Stimulated activated naive CD4-positive, alpha-beta T cell treated with Interleukin-2 at 50 U/mL for 16 hours (primary cell): Measurements from ENCODE around the gene IDH2.
A peak's percentile ranks its signal among the peaks of the same experiment; 100 is the strongest.

ENCODE experiments used
- DNase-seq: peaks from one replicate; lab custom pipeline; 2025; lab: John Stamatoyannopoulos, UW

The IDH2 gene

GRCh38 chr15:90062973-90063769 is 39.1 kb downstream of the IDH2 start:
- no peak for DNase-seq

GRCh38 chr15:90062462-90062932 is 39.8 kb downstream of the IDH2 start:
- DNase-seq: peak; percentile 16

DNA sequence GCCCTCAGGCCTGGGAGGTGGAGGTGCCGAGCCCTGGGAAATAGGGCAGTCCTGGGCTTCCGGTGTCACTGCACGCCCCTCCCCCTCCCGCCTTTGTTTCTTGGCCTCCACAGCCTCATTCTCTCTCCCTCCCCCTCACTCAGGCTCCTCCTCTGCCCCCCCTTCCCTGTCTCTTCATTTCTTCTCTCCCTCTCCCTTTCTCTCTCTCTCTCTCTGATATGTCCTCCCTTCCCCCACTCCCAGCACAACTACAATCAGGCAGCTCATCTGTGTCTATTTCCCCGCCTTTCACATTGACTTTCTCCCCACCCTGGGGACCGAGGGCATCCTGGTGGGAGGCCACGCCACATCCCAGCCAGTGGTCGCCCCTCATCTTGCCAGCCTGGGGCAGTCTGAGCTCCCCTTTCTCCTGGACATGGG is 40.2 kb downstream of the IDH2 start:
- DNase-seq: peak; percentile 54

GRCh38 chr15:90060797-90061196 is 41.5 kb downstream of the IDH2 start:
- DNase-seq: no peak

GRCh38 chr15:90059208-90059985 is 42.9 kb downstream of the IDH2 start:
- DNase-seq: peak; percentile 76

- no peak for DNase-seq
Observed at GRCh38 chr15:90058775-90059174, 43.5 kb downstream of the IDH2 start.

- DNase-seq: no peak
Observed at GRCh38 chr15:90058308-90058707, 44.0 kb downstream of the IDH2 start.

GRCh38 chr15:90056529-90056928 is 45.7 kb downstream of the IDH2 start:
- DNase-seq: no peak

DNA sequence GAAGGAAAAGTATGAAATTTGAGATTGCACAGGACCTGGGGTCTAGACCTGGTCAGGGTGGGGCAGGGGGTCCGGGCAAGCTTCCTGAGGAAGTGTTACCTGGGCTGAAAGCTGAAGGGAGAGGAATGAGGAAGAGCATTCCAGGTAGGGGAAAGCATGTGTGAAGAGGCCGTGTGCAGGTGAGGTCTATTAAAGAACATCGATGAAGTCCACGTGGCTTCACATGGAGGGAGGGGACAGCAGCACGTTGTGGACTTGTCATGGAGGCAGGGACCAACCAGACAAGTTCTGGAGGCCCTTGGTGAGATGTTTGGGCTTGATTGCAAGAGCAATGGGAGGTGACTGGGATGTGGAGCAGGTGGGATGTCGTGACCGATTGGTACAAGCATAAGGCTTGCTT is 47.1 kb downstream of the IDH2 start:
- DNase-seq: no peak

DNA sequence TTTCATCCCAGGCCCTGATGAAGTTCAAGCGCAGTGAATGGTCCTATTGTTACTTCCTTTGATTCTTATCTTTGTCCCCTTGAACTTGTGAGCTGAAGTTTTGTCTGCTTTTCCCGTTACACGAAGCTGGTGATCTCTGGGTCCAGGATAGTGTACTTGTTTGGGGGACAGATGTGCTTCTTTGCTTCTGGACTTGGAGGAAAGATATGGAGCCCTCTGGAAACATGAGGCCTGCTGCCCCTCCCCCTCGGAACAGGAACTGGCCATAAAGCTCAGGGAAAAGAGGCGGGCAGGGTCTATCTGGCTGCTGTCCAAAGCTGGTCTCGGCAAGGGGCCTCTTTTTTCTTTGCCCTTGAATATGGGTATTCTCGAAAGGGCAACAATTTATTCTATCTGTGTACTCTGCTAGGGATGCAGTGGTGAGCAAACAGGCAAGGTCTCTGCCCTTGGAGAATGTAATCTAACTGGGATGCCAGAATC is 47.6 kb downstream of the IDH2 start:
- no peak for DNase-seq

DNA sequence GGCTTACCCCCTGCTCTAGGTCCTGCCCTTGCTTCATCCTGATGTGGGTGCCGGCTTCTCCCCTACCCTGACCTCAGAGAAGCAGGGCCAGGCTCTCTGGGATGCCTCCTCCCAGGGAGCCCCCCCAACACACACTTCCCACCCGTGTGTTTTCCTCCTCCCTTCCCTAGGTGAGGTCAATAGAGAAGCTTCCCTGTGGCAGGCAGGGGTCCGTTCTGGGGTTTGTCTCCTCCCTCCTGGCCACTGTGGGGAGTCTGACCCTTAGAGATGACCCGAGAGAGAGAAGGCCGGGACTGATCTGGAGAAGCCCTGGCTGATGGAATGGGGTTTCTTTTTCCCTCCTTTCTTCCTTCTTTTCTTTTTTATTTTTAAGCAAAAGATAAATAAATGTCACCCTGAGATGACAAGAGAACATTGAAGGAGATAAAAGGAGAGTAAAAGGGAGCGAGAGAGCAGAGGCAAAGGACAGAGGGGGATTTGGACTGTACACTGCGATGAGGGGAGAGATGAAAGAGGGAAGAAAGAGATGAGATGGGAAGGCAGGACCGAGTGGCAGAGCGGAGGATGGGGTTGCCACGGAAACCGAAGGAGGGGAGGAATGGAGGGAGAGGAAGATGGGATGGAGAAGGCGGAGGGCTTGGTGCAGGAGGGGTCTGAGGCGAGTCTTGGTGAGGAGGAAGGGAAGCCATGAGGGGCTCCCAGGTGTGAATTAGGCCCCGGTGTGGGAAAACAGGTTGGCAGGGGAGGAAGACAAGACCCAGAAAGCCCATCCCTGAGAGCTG is 48.4 kb downstream of the IDH2 start:
- no peak for DNase-seq

DNA sequence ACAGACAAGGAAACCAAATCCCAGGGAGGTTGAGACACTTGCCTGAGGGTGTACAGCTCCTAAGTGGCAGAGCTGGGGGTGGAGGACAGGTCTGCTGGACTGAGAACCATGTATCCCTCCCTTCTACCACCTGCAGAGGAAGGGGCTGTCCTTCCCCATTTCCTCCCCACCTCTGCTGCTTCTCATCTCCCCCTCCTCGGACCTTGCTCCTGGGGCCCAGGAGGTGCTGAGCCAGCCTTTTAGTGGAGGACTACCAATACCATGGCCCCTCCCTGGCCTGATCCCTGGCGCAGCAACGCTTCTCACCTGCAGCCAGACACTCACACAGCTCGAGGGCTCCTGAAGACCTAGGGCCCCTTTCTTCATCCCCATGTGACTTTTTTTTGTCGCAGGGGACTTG is 50.4 kb downstream of the IDH2 start:
- DNase-seq: no peak

- no peak for DNase-seq
Observed at GRCh38 chr15:90049666-90050604, 52.3 kb downstream of the IDH2 start.

- DNase-seq: no peak
Observed at GRCh38 chr15:90049030-90049429, 53.2 kb downstream of the IDH2 start.

- no peak for DNase-seq
Observed at GRCh38 chr15:90047956-90048575, 54.2 kb downstream of the IDH2 start.

GRCh38 chr15:90046911-90047392 is 55.3 kb downstream of the IDH2 start:
- no peak for DNase-seq

DNA sequence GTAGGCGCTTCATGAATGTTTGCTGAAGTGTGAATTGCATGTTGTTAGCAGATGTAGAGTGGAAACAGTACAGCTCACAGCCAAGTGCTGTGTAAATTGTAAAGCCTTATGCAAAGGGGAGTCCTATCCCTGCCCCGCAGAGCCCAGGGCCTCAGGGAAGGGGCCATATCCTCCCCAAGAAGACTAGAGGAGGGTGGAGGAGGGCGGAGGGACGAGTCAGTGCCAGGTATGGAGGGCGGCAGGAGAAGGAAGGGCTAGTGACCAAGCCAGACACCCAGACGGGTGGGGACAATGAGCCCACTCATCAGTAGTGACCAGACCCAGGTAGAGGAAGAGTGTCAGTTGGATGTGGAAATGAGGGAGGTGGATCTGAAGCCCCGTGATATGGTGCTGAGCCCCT is 56.0 kb downstream of the IDH2 start:
- no peak for DNase-seq

- DNase-seq: no peak
Observed at GRCh38 chr15:90044916-90045371, 57.3 kb downstream of the IDH2 start.

DNA sequence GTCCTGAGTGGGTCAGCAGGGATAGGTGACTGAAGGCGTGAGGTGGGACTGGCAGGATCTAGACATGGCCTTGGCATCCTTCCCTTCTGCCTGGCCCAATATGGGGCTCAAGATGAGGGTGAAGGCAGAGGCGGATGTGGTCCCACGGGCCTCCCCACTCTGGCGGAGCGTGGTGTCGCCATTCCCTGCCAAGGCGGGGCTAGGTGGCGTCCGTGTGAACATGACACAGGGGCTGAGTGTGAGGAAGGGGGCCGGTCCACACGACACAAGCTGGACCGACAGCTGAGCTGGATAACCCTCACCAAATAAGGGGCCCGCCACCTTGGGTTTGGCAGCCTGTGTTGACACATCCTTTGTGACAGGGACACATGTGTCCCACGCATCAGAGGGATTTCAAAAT is 58.1 kb downstream of the IDH2 start:
- no peak for DNase-seq

GRCh38 chr15:90043530-90044010 is 58.7 kb downstream of the IDH2 start:
- DNase-seq: no peak
